Measurements from ENCODE around the gene SERTAD1. TPM values are rescaled to one million over a fixed set of nuclear protein-coding genes. Genes with fewer than 3 reads are reported as not detected.
A peak's percentile ranks its signal among the peaks of the same experiment; 100 is the strongest.
"Not testable (repeated sequence)": the region's sequence is repeated elsewhere in the genome, so short reads cannot be mapped to it uniquely, and the experiment has no call there.

SERTAD1 gene
- total RNA-seq, 2 donors from 2014 or later: 12.7 to 27.2 TPM

DNA sequence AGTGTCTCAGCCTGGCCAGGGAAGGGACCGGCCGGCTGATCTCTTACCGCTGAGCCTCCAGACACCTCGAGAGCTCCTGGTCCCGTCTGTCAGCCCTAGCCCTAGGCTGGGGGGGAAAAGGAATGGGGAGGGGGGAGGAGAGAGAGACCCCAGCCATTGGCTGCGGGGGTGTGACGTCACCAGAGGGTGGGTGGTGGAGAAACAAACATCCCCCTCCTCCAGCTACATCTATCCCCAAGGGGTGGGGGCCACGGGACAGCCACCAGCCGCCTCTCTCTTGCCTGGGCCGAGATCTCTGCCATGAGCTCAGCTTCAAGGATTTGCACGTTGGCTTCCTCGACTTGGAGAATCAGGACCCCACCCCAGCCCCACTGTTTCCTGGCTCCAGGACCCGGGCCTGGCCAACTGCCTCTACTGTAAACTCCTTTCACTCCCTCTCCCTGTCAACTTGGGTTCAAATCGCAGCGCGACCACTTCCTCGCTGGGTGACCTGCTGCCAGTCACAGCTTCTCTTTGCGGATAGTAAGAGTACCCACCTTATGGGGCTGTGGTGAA, 12.4 kb downstream of the SERTAD1 start, which contains the start of gene PRX:
TSS of gene PRX (minus strand) at position 88 of the 555 bp plus-strand sequence. CDS start 5,446 bp downstream, outside the sequence.
- no peaks in the 10 kb centered on the region for H3K36me3 ChIP-seq
- TF ChIP-seq CTCF (IDR thresholded peaks at IDR 0.05): no peak
- H3K9me3 ChIP-seq: no peaks in the 10 kb centered on the region
- no peak for DNase-seq (ENCODE audit: low spot score)
- no peaks in the 10 kb centered on the region for H3K27me3 ChIP-seq
- peak within 1 kb of the TSS; percentile 82 to 89 for H3K27ac ChIP-seq
- no peak within 1 kb of the TSS for H3K4me3 ChIP-seq
- peaks cover 0 to 51% of the 10 kb centered on the region in 2 donors for H3K4me1 ChIP-seq

- Histone ChIP-seq H3K9me3 (no peaks in the 10 kb centered on the region), H3K4me1 (peaks cover 0 to 55% of the 10 kb centered on the region in 2 donors), H3K27ac (peak overlapping the region in 1 of 2 donors; percentile 82), H3K27me3 (no peaks in the 10 kb centered on the region), H3K4me3 (no peak overlapping the region), H3K36me3 (no peaks in the 10 kb centered on the region)
- no peak for DNase-seq (ENCODE audit: low spot score)
- TF ChIP-seq CTCF (IDR thresholded peaks at IDR 0.05): no peak
Measured at GRCh38 chr19:40412866-40413265, 12.9 kb downstream of the SERTAD1 start.

DNA sequence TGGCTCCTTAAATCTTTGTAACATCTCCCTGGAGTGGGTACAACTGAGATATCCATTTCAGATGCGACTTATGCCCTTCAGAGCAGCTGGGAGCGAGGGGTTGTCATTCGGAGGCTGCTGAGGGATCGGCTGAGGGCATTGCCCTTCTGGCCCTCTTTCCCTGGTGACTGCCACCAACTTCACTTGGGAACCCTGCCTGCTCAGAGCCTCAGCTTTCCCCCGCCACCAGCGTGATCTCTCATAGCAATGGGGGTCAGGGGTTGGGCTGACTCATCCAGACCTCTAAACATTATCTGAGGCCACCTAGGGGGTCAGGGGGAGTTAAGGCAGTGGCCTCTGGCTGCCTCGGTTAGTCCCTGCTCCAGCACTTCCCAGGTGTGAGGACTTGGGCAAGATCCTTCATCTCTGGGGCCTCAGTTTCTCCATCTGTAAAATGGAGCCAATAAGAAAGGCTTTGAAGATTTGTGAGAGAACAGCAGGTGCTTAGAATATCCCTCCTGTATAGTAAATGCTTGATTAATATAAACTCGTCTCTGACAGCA, 13.8 kb downstream of the SERTAD1 start:
- no peak for DNase-seq (ENCODE audit: low spot score)
- TF ChIP-seq CTCF (IDR thresholded peaks at IDR 0.05): no peak
- peaks cover 0 to 51% of the 10 kb centered on the region in 2 donors for H3K4me1 ChIP-seq

GRCh38 chr19:40411125-40411842, 14.5 kb downstream of the SERTAD1 start:
- DNase-seq (ENCODE audit: low spot score): no peak
- TF ChIP-seq CTCF (IDR thresholded peaks at IDR 0.05): no peak
- Histone ChIP-seq H3K36me3 (no peaks in the 10 kb centered on the region), H3K4me1 (peaks cover 0 to 49% of the 10 kb centered on the region in 2 donors), H3K9me3 (no peaks in the 10 kb centered on the region), H3K27me3 (no peaks in the 10 kb centered on the region), H3K27ac (peak overlapping the region; percentile 82 to 89), H3K4me3 (no peak overlapping the region)

More for the DNA sequence above, 13.8 kb downstream of the SERTAD1 start:
- Histone ChIP-seq H3K36me3 (no peaks in the 10 kb centered on the region), H3K4me3 (no peak overlapping the region), H3K27ac (peak overlapping the region; percentile 82 to 89), H3K9me3 (no peaks in the 10 kb centered on the region), H3K27me3 (no peaks in the 10 kb centered on the region)

GRCh38 chr19:40410030-40410389, 15.8 kb downstream of the SERTAD1 start:
- no peak for TF ChIP-seq CTCF (IDR thresholded peaks at IDR 0.05)
- Histone ChIP-seq H3K36me3 (no peaks in the 10 kb centered on the region), H3K4me3 (no peak overlapping the region), H3K27ac (peak overlapping the region; percentile 82 to 89), H3K9me3 (no peaks in the 10 kb centered on the region), H3K4me1 (peaks cover 0 to 49% of the 10 kb centered on the region in 2 donors), H3K27me3 (no peaks in the 10 kb centered on the region)
- no peak for DNase-seq (ENCODE audit: low spot score)

DNA sequence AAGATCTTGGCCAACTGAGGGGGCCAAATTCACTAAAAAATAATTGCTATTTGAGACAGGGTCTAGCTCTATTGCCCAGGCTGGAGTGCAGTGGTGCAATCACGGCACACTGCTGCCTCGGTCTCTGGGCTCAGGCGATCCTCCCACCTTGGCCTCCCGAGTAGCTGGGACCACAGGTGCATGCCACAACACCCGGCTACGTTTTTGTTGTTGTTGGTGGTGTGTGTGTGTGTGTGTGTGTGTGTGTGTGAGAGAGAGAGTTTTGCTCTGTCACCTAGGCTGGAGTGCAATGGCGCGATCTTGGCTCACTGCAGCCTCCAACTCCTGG, 17.2 kb downstream of the SERTAD1 start:
- not testable (repeated sequence) for H3K36me3 ChIP-seq; H3K4me3 ChIP-seq; H3K9me3 ChIP-seq; H3K27me3 ChIP-seq; H3K27ac ChIP-seq; DNase-seq (ENCODE audit: low spot score)
- peaks cover 0 to 44% of the 10 kb centered on the region in 2 donors for H3K4me1 ChIP-seq

Measured in right atrium auricular region (tissue), 2 donors.